ENCODE data around the gene AP1S1.
"Not testable (repeated sequence)": the region's sequence is repeated elsewhere in the genome, so short reads cannot be mapped to it uniquely, and the experiment has no call there.

The AP1S1 gene

DNA sequence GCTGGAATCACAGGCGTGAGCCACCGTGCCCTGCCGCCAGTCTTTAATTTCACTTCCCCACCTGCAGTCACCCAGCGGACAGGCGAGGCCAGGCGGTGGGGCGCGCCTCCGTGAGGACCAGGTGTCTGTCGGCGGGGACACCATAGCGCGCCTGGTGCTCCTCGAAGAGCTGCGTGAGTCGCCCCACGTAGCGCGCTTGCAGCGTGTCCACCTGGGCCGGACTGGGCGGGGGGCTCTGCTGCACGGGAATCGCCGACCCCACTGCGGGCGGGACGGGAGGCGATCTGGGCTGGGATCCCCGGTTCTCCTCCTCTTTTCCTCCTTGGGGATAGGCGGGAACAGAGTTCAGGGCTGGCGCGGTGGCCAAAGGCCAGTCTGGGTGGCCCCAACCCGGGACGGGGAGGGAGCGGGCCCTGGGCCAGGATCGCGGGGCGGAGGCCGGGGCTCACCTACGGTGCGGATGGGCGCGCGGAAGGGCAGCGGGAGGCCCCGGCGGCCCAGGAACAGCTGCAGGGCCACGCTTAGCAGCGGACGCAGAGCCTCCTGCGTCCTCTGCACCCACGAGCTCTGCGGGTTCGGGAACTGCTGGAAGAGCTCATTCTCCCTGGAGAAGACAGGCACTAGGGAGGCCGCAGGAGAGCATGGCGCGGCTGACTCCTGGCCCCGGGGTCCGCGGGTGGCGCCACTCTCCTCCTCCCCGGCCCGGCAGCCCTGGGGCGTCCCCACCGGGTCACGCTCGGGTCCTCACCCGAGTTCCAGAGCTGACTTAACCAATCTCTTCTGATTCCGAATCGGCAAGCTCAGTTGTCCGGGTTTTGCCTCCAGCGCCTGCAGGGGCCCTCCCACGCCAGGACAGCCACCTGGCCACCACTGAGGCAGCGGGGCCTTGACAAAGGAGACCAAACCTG, 47.7 kb downstream of the AP1S1 start:
- DNase-seq (ENCODE audit: low spot score) = no peak
- TF ChIP-seq, protein P1, sequence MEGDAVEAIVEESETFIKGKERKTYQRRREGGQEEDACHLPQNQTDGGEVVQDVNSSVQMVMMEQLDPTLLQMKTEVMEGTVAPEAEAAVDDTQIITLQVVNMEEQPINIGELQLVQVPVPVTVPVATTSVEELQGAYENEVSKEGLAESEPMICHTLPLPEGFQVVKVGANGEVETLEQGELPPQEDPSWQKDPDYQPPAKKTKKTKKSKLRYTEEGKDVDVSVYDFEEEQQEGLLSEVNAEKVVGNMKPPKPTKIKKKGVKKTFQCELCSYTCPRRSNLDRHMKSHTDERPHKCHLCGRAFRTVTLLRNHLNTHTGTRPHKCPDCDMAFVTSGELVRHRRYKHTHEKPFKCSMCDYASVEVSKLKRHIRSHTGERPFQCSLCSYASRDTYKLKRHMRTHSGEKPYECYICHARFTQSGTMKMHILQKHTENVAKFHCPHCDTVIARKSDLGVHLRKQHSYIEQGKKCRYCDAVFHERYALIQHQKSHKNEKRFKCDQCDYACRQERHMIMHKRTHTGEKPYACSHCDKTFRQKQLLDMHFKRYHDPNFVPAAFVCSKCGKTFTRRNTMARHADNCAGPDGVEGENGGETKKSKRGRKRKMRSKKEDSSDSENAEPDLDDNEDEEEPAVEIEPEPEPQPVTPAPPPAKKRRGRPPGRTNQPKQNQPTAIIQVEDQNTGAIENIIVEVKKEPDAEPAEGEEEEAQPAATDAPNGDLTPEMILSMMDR (IDR thresholded peaks at IDR 0.05; ENCODE audit: extremely low read depth, missing control alignments) = no peak

DNA sequence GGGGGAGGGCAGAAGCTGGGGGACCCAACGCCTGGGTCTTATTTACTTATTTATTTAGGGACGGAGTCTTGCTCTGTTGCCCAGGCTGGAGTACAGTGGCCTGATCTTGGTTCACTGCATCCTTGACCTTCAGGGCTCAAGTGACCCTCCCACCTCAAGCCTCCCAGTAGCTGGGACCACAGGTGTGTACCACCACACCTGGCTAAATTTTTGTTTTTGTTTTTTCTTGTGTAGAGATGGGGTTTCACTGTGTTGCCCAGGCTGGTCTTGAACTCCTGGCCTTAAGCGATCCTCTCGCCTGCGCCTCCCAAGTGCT, 48.3 kb downstream of the AP1S1 start:
- TF ChIP-seq, protein P1 (IDR thresholded peaks at IDR 0.05; ENCODE audit: extremely low read depth, missing control alignments) = no peak
- no peak for DNase-seq (ENCODE audit: low spot score)

DNA sequence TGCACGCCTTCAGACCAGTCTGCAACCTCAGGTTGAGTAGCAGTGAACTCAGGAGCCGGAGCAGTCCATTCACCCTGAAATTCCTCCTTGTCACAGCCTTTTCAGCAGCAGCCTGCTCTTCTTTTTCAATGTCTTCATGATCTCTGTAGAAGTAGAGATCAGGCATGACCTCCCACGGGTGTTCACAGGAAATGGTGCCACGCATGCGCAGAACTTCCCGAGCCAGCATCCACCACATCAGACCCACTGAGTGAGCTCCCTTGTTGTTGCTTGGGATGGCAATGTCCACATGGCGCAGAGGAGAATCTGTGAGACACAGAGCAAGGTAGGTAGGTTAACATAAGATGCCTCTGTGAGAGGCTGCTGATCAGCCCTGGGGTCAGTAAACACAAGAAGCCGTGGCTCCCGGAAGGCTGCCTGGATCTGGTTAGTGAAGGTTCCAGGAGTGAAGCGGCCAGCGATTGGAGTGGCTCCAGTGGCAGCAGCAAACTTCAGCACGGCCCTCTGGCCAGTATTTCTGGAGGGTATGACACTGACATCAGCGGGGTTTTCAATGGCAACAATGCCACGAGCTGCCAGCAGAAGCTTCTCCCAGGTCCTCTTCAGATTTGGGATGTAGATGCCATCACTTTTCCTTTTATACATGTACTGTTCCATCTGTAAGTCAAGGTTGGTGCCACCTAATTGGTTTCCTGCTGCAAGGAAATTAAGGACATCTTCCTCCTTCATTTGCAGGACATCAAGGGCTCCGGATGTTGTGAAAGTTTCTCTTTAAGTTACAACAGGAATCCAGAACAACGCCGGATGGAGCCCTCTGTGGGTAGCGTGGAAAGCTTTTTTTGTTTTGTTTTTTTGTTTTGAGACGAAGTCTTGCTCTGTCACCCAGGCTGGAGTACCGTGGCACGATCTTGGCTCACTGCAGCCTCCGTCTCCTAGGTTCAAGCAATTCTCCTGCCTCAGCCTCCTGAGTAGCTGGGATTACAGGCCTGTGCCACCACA, 49.8 kb downstream of the AP1S1 start:
- DNase-seq (ENCODE audit: low spot score) = not testable (repeated sequence)

DNA sequence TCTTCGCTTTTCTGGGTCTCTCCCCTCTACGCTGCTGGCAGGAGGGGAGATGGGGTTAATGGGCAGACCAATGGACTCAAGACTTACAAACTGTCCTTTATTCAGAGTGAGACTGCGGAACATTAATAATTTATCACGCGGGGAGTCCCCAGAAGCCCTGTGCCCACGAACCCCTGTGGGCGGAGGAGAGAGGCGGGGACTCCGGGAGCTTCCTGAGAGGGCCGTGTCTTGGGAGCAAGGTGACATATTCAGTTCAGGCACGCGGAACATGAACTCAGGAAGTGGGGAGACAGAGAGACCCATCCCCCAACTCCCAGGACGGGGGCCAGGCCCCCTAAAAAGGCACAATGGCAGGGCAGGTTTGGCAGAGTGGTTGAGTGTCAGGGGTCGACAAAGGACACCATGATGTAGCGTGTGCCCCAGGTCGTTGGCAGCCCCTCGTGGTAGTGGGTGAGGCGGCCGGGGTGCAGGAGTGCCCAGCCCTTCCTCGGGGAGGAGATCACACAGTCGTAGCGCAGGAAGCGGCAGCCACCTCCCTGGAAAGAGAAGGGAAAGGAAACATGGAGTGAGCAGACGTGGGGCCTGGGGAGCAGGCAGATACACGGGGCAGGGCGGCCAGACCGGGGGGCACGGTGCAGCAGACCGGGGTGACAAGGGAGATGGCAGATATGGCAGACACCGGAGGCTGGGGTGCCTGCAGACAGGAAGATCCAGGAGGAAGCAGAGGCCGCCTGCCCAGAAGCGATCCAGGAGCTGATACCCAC, 51.8 kb downstream of the AP1S1 start:
- TF ChIP-seq, protein P1 (IDR thresholded peaks at IDR 0.05; ENCODE audit: extremely low read depth, missing control alignments) = no peak
- DNase-seq (ENCODE audit: low spot score) = no peak

DNA sequence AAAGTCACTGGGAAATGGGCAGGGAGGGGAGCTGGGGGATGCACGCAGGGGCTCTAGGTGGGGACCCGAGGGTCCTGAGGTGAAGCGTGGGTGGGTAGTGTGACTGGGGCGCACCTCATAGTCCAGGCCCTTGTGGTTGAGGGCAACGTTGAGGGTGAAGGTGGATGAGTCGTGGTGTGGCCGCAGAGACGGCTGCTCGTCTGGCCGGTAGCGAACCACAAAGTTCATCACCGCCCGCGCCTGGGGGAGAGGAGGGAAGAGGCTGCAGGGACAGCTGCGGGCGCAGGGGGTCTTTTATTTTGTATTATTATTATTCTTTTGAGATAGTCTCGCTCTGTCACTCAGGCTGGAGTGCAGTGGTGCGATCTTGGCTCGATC, 52.4 kb downstream of the AP1S1 start:
- DNase-seq (ENCODE audit: low spot score) = no peak
- TF ChIP-seq, protein P1 (IDR thresholded peaks at IDR 0.05; ENCODE audit: extremely low read depth, missing control alignments) = no peak

DNA sequence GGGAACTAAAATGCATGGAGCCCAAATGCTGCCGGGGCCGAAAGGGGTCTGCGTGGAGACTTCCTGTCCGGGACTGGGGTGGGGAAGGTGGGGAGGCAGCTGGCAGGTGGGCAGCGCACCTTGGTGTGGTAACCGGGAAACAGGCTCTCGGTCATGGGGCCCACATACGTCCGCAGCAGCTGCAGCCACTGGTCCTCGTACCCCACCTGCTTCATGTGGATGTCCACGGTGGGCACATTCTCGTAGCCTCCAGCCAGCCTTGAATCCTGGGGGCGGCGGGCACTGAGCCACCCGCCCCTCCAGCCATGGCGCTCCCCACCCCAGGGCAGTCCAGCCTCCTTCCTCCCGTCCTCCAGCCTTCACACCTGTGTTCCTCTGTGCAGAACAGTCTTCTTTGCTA, 53.2 kb downstream of the AP1S1 start:
- TF ChIP-seq, protein P1 (IDR thresholded peaks at IDR 0.05; ENCODE audit: extremely low read depth, missing control alignments) = no peak
- no peak for DNase-seq (ENCODE audit: low spot score)

DNA sequence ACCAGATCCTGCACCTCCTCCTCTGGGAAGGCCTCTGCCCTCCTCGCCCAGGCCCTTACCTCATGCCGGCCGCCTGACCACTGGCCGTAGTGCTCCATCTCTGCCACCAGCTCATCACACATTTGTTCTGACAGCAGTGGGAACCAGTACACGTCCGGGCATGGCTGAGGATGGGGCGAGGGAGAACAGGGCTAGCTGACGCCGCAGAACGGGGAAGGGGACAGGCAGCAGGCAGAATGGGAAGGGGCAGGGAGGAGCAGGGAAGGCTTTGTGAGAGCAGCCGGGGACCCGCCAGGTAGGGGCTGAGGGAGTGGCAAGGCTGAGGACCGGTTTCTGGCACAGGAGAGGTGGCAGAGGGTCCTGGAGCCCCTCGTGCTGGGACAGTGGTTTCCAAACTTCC, 54.5 kb downstream of the AP1S1 start:
- TF ChIP-seq, protein P1 (IDR thresholded peaks at IDR 0.05; ENCODE audit: extremely low read depth, missing control alignments) = no peak
- no peak for DNase-seq (ENCODE audit: low spot score)
